Measurements from ENCODE around the gene GAGE1.
"Not testable (repeated sequence)": the region's sequence is repeated elsewhere in the genome, so short reads cannot be mapped to it uniquely, and the experiment has no call there.

Gene GAGE1

GRCh38 chrX:49598720-49599119 lies at the start of gene GAGE1:
Gene GAGE1, plus strand, starts transcription at chrX:49599020. Its CDS starts 1,155 bp downstream, at chrX:49600175.
- not testable (repeated sequence) for H3K4me3 ChIP-seq (ENCODE audit: low read depth, low read length)

- H3K4me3 ChIP-seq (ENCODE audit: low read depth, low read length): not testable (repeated sequence)
Observed at GRCh38 chrX:49550989-49551388, 47.8 kb upstream of the GAGE1 start, which contains the start of gene GAGE12E. Gene GAGE12E, plus strand, starts transcription at chrX:49551289. Its CDS starts 1,155 bp downstream, at chrX:49552444.

GRCh38 chrX:49560542-49560941 lies 38.3 kb upstream of the GAGE1 start, which contains the start of gene GAGE12F:
Gene GAGE12F, plus strand, starts transcription at chrX:49560842. Its CDS starts 1,155 bp downstream, at chrX:49561997.
- not testable (repeated sequence) for H3K4me3 ChIP-seq (ENCODE audit: low read depth, low read length)

- H3K4me3 ChIP-seq (ENCODE audit: low read depth, low read length): not testable (repeated sequence)
Observed at GRCh38 chrX:49568728-49569127, 30.1 kb upstream of the GAGE1 start.

- H3K4me3 ChIP-seq (ENCODE audit: low read depth, low read length): not testable (repeated sequence)
Observed at GRCh38 chrX:49569152-49569551, 29.7 kb upstream of the GAGE1 start.

GRCh38 chrX:49570100-49570499 lies 28.7 kb upstream of the GAGE1 start, which contains the start of gene GAGE12G:
Gene GAGE12G, plus strand, starts transcription at chrX:49570400. Its CDS starts 1,155 bp downstream, at chrX:49571555.
- not testable (repeated sequence) for H3K4me3 ChIP-seq (ENCODE audit: low read depth, low read length)

- not testable (repeated sequence) for H3K4me3 ChIP-seq (ENCODE audit: low read depth, low read length)
Observed at GRCh38 chrX:49579649-49580048, 19.2 kb upstream of the GAGE1 start, which contains the start of gene GAGE12H. Gene GAGE12H, plus strand, starts transcription at chrX:49579949. Its CDS starts 1,155 bp downstream, at chrX:49581104.

GRCh38 chrX:49589196-49589595 lies 9.6 kb upstream of the GAGE1 start, which contains the start of gene GAGE2A:
Gene GAGE2A, plus strand, starts transcription at chrX:49589496. Its CDS starts 1,155 bp downstream, at chrX:49590651.
- H3K4me3 ChIP-seq (ENCODE audit: low read depth, low read length): not testable (repeated sequence)

- H3K4me3 ChIP-seq (ENCODE audit: low read depth, low read length): not testable (repeated sequence)
Observed at GRCh38 chrX:49589769-49590478, 8.9 kb upstream of the GAGE1 start.

GRCh38 chrX:49590488-49590887 lies 8.3 kb upstream of the GAGE1 start:
- H3K4me3 ChIP-seq (ENCODE audit: low read depth, low read length): not testable (repeated sequence)

GRCh38 chrX:49610718-49611310 lies 12.0 kb downstream of the GAGE1 start:
- H3K4me3 ChIP-seq (ENCODE audit: low read depth, low read length): no peak overlapping the region

- H3K4me3 ChIP-seq (ENCODE audit: low read depth, low read length): no peak overlapping the region
Observed at GRCh38 chrX:49618574-49618973, 19.8 kb downstream of the GAGE1 start.

GRCh38 chrX:49627086-49627777 lies 28.4 kb downstream of the GAGE1 start:
- H3K4me3 ChIP-seq (ENCODE audit: low read depth, low read length): no peak overlapping the region

- H3K4me3 ChIP-seq (ENCODE audit: low read depth, low read length): no peak overlapping the region
Observed at GRCh38 chrX:49644991-49645637, 46.3 kb downstream of the GAGE1 start.

- H3K4me3 ChIP-seq (ENCODE audit: low read depth, low read length): no peak overlapping the region
Observed at GRCh38 chrX:49656533-49656932, 57.7 kb downstream of the GAGE1 start.

Measured in iPS-11a (cell line).